Right ventricle myocardium inferior (tissue), 1 donor: ENCODE measurements around the gene RASL10B. TPM values are rescaled to one million over a fixed set of nuclear protein-coding genes. Genes with fewer than 3 reads are reported as not detected.

Experiments
- ATAC-seq: fragments of 200-7000 bp; cut with Tn5 transposase; one replicate; pipeline ENCODE4 v1.9.1; 2020; ENCODE audit warnings: mild to moderate bottlenecking, moderate library complexity
- DNase-seq: peaks from one replicate; pipeline ENCODE4 v3.0.0; 2021; ENCODE audit errors: missing footprints
- intact Hi-C: fragments of 100-400 bp; cut with DNase I; formaldehyde crosslinking; loops from one replicate; pipeline ENCODE4 v1.11.0; 2022
- total RNA-seq: library from RNA; stranded (reverse); fragmentation: NEBNext Ultra II Directional; extraction: Animal tissue kit (Norgen Biotek cat#: 25700); gene quantifications from one replicate; pipeline ENCODE4 v1.2.1, GENCODE V29; 2021
- donor health status: DM: no; HTN: yes; CAD: no; lungs with severe emphysema.

Gene RASL10B
- total RNA-seq, 1 donor from 2014 or later = 18.9 TPM

DNA sequence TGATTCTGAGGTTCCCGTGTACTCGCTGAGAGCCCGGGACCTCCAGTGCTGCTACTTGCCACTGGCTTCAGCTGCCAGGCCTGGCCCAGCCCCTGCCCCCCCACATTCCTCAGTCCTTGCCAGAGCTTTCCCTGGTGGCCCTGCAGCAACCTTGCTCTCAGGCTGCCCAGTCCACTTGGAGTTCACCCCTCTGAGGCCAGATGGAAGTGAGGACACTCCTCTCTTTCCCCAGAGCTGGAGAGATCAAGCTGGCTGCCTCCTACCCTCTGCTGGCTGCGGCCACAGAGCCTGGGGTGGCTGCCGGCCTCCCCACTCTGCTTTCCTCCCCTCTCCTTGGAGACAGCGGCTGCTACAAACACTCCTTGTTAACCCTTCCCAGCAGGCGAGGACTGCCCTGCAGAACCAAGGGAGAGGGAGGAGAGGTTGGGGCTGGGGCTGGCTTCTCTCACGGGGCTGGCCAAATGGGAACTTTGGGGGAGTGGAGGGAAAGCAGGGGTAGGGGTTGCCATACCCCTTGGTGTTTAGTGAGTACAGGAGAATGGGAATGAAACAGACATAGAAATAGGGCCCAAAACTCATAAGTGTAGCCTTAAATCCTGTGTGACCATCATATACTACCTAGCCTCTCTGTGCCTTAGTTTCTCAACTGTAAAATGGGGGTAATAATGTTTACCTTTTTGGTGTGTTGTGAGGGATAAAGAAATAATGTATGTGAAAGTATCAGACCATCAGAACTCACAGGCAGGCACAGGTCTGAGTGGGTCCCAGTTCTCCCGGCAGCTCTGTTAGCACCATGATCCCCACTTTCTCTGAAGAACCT is 21.7 kb downstream of the RASL10B start, which contains the start of gene GAS2L2:
Gene GAS2L2, minus strand, starts transcription at position 295 of the 820 bp plus-strand sequence. CDS start 389 bp downstream, outside the sequence.
- ATAC-seq (peak; percentile 62), DNase-seq (peak; percentile 67)
- intact Hi-C loops = no loop called here

DNA sequence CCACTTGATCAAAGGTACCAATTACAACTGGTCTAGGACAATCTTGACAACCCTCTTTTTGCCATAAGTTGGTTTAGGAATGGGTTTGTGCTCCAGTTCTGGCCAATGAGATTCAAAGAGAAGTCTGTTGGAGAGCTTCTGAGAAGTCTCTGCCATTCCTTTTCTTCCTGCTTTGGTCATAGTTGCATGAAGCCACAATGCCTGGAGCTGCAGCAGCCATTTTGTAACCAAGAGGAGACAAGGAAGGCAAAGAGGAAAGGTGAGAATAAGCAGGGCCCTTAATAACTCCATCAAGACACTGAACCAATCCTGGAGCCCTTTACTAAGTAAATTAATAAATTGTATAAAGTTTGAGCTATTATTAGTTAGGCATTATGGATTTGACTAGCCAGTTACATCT is 25.8 kb downstream of the RASL10B start:
- DNase-seq = no peak
- no peak for ATAC-seq
- intact Hi-C loops = no loop called here

DNA sequence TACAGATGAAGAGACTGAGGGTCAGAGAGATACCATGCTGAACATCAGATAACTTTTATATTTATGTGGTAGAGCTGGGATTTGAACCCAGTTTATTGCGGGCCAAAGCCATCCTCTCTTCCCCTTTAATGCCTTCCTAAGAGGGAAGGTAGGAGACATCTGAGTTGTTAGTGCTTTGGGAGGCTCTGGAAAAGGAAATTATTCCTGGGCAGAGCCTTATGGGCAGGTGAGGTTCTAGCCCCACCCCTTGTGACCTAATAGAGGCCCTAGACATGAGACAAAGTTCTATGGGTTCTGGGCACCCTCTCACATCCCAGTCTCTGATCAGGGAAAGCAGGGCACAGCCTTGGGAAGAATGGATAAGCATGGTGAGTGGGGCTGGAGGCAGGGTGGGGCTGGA is 29.1 kb downstream of the RASL10B start, which contains the start of gene C17orf50:
Gene C17orf50, plus strand, starts transcription at position 301 of the 400 bp plus-strand sequence. Its CDS starts 55 bp downstream, at position 356.
- DNase-seq (no peak), ATAC-seq (no peak)
- intact Hi-C loops = no loop called here

DNA sequence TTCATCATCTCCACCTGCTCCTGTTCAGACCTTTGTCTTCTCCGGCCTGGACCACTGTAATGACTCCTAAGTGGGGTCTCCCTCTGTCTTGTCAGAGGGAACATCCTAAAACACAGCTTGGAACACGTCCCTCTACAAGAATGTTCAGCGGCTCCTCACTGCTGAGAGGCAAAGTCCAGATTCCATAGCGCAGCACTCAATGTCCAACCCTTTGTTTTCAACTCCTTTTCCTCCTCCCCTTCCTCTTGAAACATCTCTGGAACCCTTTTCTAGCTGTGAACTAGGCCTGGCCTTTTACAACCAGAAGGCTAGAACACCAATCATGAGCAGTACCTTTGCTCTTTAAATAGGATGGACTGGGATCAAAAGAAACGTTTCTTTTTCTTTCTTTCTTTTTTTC is 30.2 kb downstream of the RASL10B start:
- intact Hi-C loops = no loop called here
- DNase-seq (no peak), ATAC-seq (no peak)

DNA sequence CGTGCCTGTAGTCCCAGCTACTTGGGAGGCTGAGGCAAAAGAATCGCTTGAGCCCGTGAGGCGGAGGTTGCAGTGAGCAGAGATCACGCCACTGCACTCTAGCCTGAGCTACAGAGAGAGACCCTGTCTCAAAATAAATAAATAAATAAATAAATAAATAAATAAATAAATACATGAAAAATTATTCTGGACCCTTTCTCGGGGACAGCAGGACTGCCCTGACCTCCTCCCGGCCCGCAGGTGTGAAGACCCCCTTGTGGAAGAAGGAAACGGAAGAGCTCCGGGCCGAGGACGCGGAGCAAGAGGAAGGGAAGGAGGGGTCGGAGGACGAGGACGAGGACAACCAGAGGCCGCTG is 32.3 kb downstream of the RASL10B start:
- ATAC-seq (no peak), DNase-seq (no peak)
- intact Hi-C loops = loop anchor here (1.0 kb wide), 1 partner anchor 41 kb away; no protein-coding TSS in a partner anchor

DNA sequence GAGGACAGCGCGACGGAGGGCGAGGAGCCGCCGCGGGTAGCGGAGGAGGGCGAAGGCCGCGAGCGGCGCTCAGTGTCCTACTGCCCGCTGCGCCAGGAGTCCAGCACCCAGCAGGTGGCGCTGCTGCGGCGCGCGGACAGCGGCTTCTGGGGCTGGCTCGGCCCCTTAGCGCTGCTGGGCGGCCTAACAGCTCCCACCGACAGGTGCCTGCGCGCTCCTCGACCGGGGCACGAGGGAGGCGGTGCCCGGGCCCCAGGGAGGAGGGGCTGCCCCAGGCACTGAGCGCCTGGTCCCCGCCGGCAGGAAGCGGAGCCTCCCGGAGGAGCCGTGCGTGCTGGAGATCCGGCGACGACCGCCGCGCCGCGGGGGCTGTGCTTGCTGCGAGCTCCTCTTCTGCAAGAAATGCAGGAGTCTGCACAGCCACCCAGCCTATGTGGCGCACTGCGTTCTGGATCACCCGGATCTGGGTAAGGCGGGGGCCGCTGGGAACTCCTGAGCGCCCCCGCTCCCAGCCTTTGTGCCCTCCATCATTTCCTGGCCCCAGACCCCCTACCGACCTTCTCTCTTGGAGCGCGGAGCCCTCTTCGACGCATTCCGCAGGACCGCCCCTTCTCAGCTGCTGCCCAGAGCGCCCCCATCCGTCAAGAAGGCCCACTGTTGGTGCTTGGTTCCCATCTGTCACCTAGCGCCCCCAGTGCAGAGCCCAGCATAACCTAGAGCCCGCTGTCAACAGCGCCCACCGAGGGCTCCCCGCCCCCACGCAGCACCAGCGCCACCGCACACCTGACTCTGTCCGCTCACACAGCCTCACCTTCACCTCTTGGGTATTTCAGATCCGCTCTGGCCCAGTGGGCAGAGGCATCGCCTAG is 32.9 kb downstream of the RASL10B start:
- ATAC-seq = peak; percentile 98
- peak; percentile 95 for DNase-seq
- intact Hi-C loops = loop anchor here (1.0 kb wide), 1 partner anchor 40 kb away; no protein-coding TSS in a partner anchor

DNA sequence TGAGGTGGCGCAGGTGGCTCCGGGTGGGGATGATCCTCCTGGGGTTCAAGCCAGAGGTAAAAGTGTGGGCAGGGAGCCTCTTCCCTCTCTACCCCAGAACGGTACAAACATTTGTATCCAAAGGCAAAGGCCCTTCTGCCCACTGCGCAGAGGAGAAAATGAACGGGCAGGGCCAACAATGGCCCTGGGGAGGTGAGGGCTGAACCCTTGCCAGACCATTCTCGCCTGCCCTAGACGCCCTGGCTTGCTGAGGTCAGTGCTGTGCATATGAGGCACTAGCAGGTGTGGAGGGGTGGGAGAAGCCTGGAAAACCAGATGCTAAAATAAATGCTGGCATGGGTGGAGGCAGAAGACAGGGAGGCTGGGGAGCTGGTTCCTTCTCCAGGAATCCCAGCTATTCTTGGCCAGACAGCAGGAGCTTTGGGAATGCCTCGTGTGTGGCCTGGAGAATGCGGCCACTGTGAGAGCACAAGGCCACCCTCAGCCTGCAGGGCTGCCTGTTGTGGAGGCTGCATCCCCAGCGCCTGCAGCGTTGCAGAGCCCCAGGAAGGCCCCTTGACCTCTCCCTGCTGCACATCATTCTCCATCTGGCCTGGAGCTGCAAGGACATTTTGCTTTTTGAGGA is 33.8 kb downstream of the RASL10B start:
- DNase-seq = no peak
- no peak for ATAC-seq
- intact Hi-C loops = no loop called here

DNA sequence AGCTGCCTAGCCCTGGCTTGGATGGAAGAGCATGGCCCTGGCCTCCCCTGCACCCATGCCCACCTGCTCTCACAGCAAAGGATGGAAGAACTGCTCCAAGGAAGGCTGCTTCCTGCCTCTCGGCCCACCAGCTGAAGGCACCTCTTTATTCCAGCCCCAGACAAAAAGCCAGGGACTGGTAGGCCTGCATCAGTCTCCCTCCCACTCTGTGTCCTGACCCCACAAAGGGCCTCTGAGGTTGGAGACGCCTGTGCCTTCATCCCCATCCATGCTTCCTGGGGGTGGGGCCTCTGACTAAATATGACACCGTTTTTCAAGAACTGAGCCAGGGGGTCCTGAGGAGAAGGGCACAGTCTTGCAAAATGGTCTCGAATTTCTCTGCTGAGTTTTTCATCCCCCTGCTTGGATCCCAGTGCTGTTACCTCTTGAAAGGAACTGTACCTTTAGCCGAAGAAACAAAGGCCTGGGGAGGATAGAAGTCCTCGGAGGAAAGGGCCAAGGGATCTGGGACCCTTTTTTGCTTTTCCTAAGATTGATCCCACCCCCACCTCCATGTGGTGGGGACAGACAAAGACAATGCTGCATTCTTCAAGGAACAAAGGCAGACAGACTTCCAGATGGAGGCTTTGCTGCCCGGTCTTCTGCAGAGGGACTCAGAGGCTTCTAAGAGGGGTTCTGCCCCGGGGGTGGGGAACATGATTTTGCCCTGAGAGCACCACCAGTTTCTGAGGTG is 34.5 kb downstream of the RASL10B start:
- intact Hi-C loops = no loop called here
- DNase-seq (no peak), ATAC-seq (no peak)

DNA sequence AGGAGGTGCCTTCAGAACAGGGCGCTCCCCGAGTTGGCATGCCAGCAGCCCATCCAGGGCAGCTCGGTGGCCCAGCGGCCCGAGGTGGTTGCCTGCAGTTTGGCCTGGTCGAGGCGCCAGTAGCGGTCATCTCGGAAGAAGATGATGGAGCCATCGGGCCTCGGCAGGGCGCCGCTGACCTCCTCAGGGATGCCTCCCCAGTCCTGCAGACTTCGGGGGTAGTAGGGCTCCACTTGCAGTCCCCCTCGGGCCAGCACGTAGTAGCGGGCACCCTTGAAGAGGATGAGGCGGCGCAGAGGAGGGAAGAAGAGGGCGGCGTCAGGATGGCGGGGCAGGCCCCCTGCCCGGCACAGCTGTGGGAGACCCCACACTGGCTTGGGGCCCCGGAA is 35.0 kb downstream of the RASL10B start:
- intact Hi-C loops = no loop called here
- DNase-seq = no peak
- no peak for ATAC-seq

DNA sequence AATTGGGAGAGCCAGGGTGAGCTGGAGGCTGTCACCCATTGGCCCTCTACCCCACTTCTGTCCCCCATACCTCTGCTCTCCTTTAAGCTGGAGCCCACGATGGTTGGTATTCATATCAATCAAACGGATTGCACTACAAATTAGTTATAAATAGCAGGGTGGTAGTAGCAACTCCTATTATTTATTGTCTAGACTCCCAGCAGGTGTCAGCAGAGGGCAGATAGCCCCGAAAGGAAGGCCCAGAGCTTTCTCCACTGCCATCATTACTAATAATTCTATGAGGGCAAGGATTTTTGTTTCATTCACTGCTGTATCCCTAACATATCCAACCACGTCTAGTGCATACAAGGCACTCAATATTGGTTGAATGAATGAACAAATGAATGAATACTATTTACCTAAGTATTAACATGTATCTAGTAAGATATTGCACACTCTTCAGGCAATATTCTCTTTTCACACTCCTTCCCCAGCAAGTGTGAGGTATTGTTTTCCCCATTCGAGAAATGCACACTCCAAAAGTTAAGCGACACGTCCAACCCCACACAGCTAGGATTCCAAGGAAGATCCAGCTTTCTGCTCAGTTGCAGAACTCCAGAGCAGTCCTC is 35.6 kb downstream of the RASL10B start:
- ATAC-seq (no peak), DNase-seq (no peak)
- intact Hi-C loops = no loop called here

DNA sequence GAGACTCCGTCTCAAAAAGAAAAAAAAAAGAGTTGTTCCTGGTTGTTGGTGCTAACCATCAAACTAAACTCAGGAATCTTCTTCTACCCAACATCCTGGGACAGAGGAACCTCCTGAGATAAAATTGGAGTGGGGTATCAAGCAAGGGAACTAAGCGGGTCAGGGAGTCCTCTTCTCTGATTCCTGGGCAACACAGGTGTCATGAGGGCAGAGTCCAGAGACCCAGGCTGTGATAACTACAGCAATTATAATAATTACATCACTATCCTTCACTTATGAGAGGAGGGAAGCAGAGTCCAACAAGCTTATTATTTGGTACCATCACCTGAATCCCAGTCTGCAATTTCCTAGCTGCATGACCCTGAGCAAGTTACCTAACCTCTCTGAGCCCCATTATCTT is 37.4 kb downstream of the RASL10B start:
- intact Hi-C loops = no loop called here
- no peak for ATAC-seq
- no peak for DNase-seq

DNA sequence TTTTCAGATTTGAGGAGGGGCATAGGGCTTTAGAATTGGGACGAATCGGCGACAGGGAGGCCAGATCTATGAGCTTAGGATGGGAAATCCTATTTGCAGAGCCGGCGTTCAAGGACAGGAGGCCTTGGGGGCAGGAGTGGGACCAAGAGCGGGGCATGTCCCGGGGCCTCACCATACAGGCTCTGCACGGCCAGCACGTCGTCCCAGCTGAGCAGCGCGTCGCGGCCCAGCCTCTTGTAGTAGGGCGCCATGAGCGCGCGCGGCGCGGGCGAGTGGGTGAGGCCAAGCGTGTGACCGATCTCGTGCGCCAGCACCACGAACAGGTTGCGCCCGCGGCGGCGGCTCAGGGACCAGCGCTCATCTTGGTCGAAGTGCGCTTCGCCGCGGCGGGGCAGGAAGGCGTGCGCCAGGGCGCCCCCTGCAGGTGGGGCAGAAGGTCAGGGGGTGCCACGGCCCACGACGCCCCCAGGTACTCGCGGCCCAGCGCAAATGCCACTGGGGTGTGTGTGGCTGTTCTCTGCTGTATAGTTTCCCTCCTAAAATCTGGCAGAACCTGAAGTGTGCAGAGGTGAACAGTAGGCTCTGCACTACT is 38.6 kb downstream of the RASL10B start:
- intact Hi-C loops = no loop called here
- no peak for DNase-seq
- no peak for ATAC-seq

DNA sequence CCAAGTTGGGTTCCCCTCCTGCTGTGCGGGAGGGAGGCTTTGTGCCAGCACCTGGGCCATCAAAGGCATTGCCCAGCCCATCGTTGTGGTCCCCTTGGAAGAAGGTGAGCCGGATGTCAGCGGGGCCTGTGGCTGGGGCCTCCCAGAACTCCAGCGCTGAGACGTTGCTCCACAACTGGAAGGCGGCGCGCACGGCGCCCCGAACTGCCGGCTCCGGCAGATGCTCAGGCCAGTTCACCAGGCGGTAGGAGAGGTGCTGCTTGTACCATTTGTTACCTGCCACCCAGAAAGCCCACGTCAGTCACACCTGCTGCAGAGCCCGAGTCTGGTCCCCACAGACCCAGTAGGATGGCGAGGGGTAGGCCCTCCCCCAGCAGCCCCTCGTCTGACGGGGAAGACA is 41.7 kb downstream of the RASL10B start:
- no peak for DNase-seq
- ATAC-seq = no peak
- intact Hi-C loops = no loop called here

DNA sequence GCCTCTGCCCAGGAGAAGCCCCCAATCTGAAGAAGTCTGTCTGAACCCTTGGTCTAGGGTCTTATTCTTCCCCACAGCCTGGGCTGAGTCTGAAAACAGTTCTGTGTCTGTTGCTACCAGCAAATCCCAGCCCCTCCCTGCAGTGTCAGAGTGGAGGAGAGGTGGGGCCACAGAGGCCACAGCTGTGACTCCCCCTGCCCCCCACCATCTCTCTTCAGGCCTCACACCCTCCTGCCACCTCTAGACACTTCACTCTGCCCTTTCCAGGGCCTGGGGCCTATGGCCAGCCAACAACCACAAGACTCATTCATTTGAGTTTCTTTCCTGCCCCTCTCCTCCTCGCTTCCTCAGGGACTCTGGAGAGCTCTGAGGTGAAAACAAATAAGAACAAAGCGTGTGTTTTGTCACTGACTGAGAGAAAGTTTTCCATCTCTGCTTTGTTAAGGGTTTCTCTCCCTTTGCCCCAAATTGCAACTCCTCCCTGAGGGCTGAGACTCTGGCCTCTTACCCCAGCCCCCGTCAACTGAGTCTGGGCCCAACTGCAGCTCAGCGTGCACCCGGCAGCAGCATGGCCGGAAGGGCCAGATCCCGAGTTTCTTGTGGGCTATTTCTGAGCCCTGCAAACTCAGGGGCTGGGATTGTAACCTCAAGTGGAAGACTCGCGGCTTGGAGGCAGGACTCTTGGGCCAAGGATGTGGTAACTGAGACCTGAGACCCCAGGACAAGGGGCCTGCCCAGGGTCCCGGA is 42.4 kb downstream of the RASL10B start:
- ATAC-seq = no peak
- intact Hi-C loops = no loop called here

DNA sequence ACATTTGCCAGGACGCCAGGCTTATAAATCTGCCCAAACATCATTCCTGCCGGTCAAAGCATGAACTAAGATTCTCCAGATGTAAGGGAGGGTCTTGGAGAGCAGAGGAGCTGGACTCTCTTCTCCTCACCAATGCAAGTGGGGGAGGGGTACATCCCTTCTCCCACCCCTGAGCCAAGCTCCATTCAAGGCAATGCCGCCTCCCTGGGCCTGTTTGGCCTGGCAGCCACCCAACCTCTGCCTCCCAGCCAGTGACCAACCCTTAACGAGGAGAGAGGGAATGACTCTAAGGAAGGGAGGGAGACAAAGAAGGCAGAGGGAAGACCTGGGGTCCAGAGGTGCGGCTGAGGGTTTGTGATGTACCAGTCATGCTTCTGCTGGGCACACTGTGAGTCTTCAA is 43.1 kb downstream of the RASL10B start:
- no peak for ATAC-seq
- intact Hi-C loops = no loop called here
- no peak for DNase-seq

More for the DNA sequence above, 42.4 kb downstream of the RASL10B start:
- no peak for DNase-seq

DNA sequence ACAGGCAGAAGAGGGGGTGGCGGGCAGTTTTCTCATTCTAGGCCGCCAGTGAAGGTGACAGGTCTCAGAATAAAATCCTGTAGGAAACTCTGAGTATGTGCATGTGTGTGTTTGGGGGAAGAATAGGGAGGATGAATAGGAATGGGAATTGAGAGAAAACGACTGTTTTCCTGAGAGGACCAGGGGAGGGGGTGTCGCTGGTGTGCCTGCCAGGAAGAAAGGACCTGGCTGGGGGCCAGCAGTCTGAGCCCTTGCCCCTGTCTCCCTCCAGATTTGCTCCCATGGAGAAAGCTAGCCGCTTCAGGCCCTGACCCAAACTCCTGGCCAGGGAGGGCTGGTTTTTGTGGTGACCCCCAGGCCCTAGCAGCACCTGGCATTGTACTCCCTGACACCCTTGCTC is 43.6 kb downstream of the RASL10B start:
- ATAC-seq (no peak), DNase-seq (no peak)
- intact Hi-C loops = no loop called here

DNA sequence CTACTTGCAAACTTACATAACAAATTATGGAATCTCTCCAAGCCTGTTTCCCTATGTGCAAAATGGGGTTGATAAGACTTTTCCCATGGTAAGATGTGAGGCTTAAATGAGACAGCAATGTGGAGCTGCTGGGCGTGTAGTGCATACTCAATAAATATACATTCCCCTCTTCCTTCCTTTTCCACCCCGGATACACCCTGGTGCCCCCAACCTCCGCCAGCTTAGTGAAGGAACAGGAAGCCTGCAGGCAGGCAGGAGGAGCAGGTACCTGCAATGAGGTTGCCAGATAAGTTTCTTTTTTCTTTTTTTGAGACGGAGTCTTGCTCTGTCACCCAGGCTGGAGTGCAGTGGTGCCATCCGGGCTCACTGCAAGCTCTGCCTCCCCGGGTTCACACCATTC is 44.1 kb downstream of the RASL10B start:
- intact Hi-C loops = no loop called here
- ATAC-seq = no peak

More for the DNA sequence above, 44.1 kb downstream of the RASL10B start:
- DNase-seq = no peak
